HepG2 (cell line): ENCODE measurements around the gene MISP3. TPM values are rescaled to one million over a fixed set of nuclear protein-coding genes. Genes with fewer than 3 reads are reported as not detected.

ENCODE experiments used
- CHD2 ChIP-seq: IDR thresholded peaks from 2 replicates; pipeline ENCODE4 v1.6.1; 2011; ENCODE audit warnings: low read depth, low read length, improper control_type of control experiment
- FOXO1 ChIP-seq: sonication (generic); formaldehyde crosslinking; IDR thresholded peaks from 2 replicates; pipeline ENCODE4 v1.4.0; 2020; ENCODE audit warnings: missing genetic modification reagents
- ISX ChIP-seq: sonication (generic); formaldehyde crosslinking; conservative IDR thresholded peaks from 2 replicates; pipeline ENCODE4 v1.5.0; 2020; ENCODE audit warnings: missing genetic modification reagents
- MYC ChIP-seq: sonication (generic); formaldehyde crosslinking; IDR thresholded peaks from 2 replicates; pipeline ENCODE4 v1.9.0; 2021; ENCODE audit warnings: missing genetic modification reagents, borderline replicate concordance
- NR2C2 ChIP-seq: sonication (generic); formaldehyde crosslinking; IDR thresholded peaks from 2 replicates; pipeline ENCODE4 v1.4.0; 2020; ENCODE audit warnings: missing genetic modification reagents, mild to moderate bottlenecking, moderate library complexity, borderline replicate concordance
- RFXANK ChIP-seq: IDR thresholded peaks from 2 replicates; pipeline ENCODE4 v1.6.1; 2016
- SAP130 ChIP-seq: IDR thresholded peaks from 2 replicates; pipeline ENCODE4 v1.6.1; 2016; ENCODE audit warnings: low read depth
- TBP ChIP-seq: sonication (generic); formaldehyde crosslinking; IDR thresholded peaks from 2 replicates; pipeline ENCODE4 v1.5.0; 2020; ENCODE audit warnings: missing genetic modification reagents
- TEAD3 ChIP-seq: optimal IDR thresholded peaks from 2 replicates; pipeline ENCODE3; 2016; ENCODE audit warnings: borderline replicate concordance
- ZNF160 ChIP-seq: sonication (generic); formaldehyde crosslinking; IDR thresholded peaks from 2 replicates; pipeline ENCODE4 v1.8.0; 2022; ENCODE audit warnings: mild to moderate bottlenecking, inconsistent platforms, missing genetic modification reagents
- ZNF704 ChIP-seq: sonication (generic); formaldehyde crosslinking; IDR thresholded peaks from 2 replicates; pipeline ENCODE4 v1.8.1; 2023; ENCODE audit warnings: mild to moderate bottlenecking, inconsistent platforms, moderate library complexity, missing genetic modification reagents, borderline replicate concordance
- ZNF740 ChIP-seq: sonication (generic); formaldehyde crosslinking; IDR thresholded peaks from 2 replicates; pipeline ENCODE4 v1.4.0; 2020; ENCODE audit warnings: missing genetic modification reagents
- polyA plus RNA-seq, 8 experiments: library from polyadenylated mRNA; depleted of rRNA in 3 of 8; stranded (reverse) in 7 of 8; unstranded in 1 of 8; fragments of >200 nt; fragmentation: Illumina TruSeq in 4 of 8; extraction: Trizol in 4 of 8; gene quantifications; 2 replicates each; pipeline versions ENCODE4 v1.2.1 to v1.2.3, GENCODE V29; 2011 to 2016; ENCODE audit warnings: low read depth in 4 of 8, missing spikeins in 1 of 8, mixed read lengths in 1 of 8; ENCODE audit not compliant: insufficient read depth in 1 of 8
- total RNA-seq, 5 experiments: library from RNA; depleted of rRNA; stranded (reverse); fragments of >200 nt; fragmentation: Illumina TruSeq; extraction: Trizol; gene quantifications; 2 replicates each; pipeline ENCODE4 v1.2.3, GENCODE V29; 2016; ENCODE audit warnings: low read depth in 1 of 5
- TF ChIP-seq, protein P1 (sequence below): IDR thresholded peaks from 2 replicates; pipeline ENCODE4 v1.6.1; 2016; ENCODE audit warnings: low read depth, missing genetic modification reagents, missing compliant biosample characterization
- TF ChIP-seq, protein P2 (sequence below): sonication (generic); formaldehyde crosslinking; IDR thresholded peaks from 2 replicates; pipeline ENCODE4 v1.4.0; 2020; ENCODE audit warnings: mild to moderate bottlenecking, missing genetic modification reagents
- TF ChIP-seq, protein P3 (sequence below): sonication (generic); formaldehyde crosslinking; IDR thresholded peaks from 2 replicates; pipeline ENCODE4 v1.8.1; 2023; ENCODE audit warnings: missing genetic modification reagents, inconsistent platforms, borderline replicate concordance
- TF ChIP-seq, protein P4 (sequence below): sonication (generic); formaldehyde crosslinking; conservative IDR thresholded peaks from 2 replicates; pipeline ENCODE4 v1.8.0; 2022; ENCODE audit warnings: mild to moderate bottlenecking, moderate library complexity, missing genetic modification reagents

The MISP3 gene
- total and polyA plus RNA-seq, 2 of the 13 experiments (the other 11 are each of a cell fraction or from before 2014, with no cell fraction given) = 2.5 to 5.4 TPM

GRCh38 chr19:14031719-14032480 is 40.7 kb upstream of the MISP3 start, which contains the start of gene IL27RA (continued):
- TF ChIP-seq TBP (CRISPR knock-in tag) = 0 out of 2 replicates have a peak, but pooled peaks have one; percentile 46
- peak; percentile 73; the same call in 1 of the 2 replicates for TF ChIP-seq ZNF704
- TF ChIP-seq ZNF160 (CRISPR knock-in tag) = peak; percentile 55; the same call in 1 of the 2 replicates
- TF ChIP-seq, protein P1, sequence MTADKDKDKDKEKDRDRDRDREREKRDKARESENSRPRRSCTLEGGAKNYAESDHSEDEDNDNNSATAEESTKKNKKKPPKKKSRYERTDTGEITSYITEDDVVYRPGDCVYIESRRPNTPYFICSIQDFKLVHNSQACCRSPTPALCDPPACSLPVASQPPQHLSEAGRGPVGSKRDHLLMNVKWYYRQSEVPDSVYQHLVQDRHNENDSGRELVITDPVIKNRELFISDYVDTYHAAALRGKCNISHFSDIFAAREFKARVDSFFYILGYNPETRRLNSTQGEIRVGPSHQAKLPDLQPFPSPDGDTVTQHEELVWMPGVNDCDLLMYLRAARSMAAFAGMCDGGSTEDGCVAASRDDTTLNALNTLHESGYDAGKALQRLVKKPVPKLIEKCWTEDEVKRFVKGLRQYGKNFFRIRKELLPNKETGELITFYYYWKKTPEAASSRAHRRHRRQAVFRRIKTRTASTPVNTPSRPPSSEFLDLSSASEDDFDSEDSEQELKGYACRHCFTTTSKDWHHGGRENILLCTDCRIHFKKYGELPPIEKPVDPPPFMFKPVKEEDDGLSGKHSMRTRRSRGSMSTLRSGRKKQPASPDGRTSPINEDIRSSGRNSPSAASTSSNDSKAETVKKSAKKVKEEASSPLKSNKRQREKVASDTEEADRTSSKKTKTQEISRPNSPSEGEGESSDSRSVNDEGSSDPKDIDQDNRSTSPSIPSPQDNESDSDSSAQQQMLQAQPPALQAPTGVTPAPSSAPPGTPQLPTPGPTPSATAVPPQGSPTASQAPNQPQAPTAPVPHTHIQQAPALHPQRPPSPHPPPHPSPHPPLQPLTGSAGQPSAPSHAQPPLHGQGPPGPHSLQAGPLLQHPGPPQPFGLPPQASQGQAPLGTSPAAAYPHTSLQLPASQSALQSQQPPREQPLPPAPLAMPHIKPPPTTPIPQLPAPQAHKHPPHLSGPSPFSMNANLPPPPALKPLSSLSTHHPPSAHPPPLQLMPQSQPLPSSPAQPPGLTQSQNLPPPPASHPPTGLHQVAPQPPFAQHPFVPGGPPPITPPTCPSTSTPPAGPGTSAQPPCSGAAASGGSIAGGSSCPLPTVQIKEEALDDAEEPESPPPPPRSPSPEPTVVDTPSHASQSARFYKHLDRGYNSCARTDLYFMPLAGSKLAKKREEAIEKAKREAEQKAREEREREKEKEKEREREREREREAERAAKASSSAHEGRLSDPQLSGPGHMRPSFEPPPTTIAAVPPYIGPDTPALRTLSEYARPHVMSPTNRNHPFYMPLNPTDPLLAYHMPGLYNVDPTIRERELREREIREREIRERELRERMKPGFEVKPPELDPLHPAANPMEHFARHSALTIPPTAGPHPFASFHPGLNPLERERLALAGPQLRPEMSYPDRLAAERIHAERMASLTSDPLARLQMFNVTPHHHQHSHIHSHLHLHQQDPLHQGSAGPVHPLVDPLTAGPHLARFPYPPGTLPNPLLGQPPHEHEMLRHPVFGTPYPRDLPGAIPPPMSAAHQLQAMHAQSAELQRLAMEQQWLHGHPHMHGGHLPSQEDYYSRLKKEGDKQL (CRISPR knock-in tag) = no peak
- TF ChIP-seq, protein P2, sequence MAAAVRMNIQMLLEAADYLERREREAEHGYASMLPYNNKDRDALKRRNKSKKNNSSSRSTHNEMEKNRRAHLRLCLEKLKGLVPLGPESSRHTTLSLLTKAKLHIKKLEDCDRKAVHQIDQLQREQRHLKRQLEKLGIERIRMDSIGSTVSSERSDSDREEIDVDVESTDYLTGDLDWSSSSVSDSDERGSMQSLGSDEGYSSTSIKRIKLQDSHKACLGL (CRISPR knock-in tag) = peak; percentile 82; the same call in 1 of the 2 replicates
- TF ChIP-seq TEAD3 (CRISPR knock-in tag) = no peak
- TF ChIP-seq, protein P3, sequence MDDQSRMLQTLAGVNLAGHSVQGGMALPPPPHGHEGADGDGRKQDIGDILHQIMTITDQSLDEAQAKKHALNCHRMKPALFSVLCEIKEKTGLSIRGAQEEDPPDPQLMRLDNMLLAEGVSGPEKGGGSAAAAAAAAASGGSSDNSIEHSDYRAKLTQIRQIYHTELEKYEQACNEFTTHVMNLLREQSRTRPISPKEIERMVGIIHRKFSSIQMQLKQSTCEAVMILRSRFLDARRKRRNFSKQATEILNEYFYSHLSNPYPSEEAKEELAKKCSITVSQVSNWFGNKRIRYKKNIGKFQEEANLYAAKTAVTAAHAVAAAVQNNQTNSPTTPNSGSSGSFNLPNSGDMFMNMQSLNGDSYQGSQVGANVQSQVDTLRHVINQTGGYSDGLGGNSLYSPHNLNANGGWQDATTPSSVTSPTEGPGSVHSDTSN = 0 out of 2 replicates have a peak, but pooled peaks have one; percentile 60
- no peak for TF ChIP-seq RFXANK (CRISPR knock-in tag)
- peak; percentile 11; the same call in 1 of the 2 replicates for TF ChIP-seq FOXO1 (CRISPR knock-in tag)
- TF ChIP-seq CHD2 = no peak
- TF ChIP-seq, protein P4, sequence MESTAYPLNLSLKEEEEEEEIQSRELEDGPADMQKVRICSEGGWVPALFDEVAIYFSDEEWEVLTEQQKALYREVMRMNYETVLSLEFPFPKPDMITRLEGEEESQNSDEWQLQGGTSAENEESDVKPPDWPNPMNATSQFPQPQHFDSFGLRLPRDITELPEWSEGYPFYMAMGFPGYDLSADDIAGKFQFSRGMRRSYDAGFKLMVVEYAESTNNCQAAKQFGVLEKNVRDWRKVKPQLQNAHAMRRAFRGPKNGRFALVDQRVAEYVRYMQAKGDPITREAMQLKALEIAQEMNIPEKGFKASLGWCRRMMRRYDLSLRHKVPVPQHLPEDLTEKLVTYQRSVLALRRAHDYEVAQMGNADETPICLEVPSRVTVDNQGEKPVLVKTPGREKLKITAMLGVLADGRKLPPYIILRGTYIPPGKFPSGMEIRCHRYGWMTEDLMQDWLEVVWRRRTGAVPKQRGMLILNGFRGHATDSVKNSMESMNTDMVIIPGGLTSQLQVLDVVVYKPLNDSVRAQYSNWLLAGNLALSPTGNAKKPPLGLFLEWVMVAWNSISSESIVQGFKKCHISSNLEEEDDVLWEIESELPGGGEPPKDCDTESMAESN = peak; percentile 74
- peak; percentile 87 for TF ChIP-seq ZNF740
- peak; percentile 49; the same call in 1 of the 2 replicates for TF ChIP-seq MYC (CRISPR knock-in tag)
- 0 out of 2 replicates have a peak, but pooled peaks have one; percentile 30 for TF ChIP-seq NR2C2 (CRISPR knock-in tag)
- TF ChIP-seq SAP130 (CRISPR knock-in tag) = peak; percentile 37
- 0 out of 2 replicates have a peak, but pooled peaks have one; percentile 42 for TF ChIP-seq ISX (CRISPR knock-in tag)
